MCF 10A (cell line): ENCODE measurements around the gene LRP6. TPM values are rescaled to one million over a fixed set of nuclear protein-coding genes. Genes with fewer than 3 reads are reported as not detected.

ENCODE experiments used
- BruUV-seq: library from RNA; stranded (reverse); fragments of 400-500 nt; replicated peaks from 2 replicates; lab custom pipeline; 2021; lab: Mats Ljungman, UMichigan
- CTCF ChIA-PET: fragments of 300-600 bp; sonication (Branson Sonifier 250); formaldehyde crosslinking; extraction: SDS; loops from one replicate; lab custom pipeline; 2021; ENCODE audit warnings: antibody characterized with exemption, inconsistent platforms; lab: Yijun Ruan, JAX
- POLR2A ChIA-PET: fragments of 300-600, 350-650 bp; sonication (Branson Sonifier 250); formaldehyde crosslinking; extraction: SDS; loops from one replicate; lab custom pipeline; 2020; ENCODE audit warnings: antibody characterized with exemption, inconsistent platforms; lab: Yijun Ruan, JAX
- DNase-seq: peaks from one replicate; pipeline ENCODE4 v3.0.0-alpha.2; 2018; ENCODE audit not compliant: unreplicated experiment
- H3K27ac Mint-ChIP-seq: one replicate; pipeline ENCODE4 v1.8.0; 2022; ENCODE audit warnings: mild to moderate bottlenecking, low read depth, mixed read lengths; ENCODE audit not compliant: unreplicated experiment
- H3K27me3 Mint-ChIP-seq: one replicate; pipeline ENCODE4 v1.8.0; 2022; ENCODE audit warnings: mixed read lengths; ENCODE audit not compliant: insufficient read depth, unreplicated experiment
- H3K36me3 Mint-ChIP-seq: one replicate; pipeline ENCODE4 v1.8.0; 2022; ENCODE audit warnings: mild to moderate bottlenecking, moderate library complexity, mixed read lengths; ENCODE audit not compliant: insufficient read depth, unreplicated experiment
- H3K4me1 Mint-ChIP-seq: one replicate; pipeline ENCODE4 v1.8.0; 2022; ENCODE audit warnings: mixed read lengths; ENCODE audit not compliant: insufficient read depth, unreplicated experiment
- H3K4me3 Mint-ChIP-seq: one replicate; pipeline ENCODE4 v1.8.0; 2022; ENCODE audit warnings: mild to moderate bottlenecking, moderate library complexity, mixed read lengths; ENCODE audit not compliant: unreplicated experiment
- H3K9me3 Mint-ChIP-seq: one replicate; pipeline ENCODE4 v1.8.0; 2022; ENCODE audit warnings: mixed read lengths; ENCODE audit not compliant: unreplicated experiment
- intact Hi-C: fragments of 100-400 bp; cut with micrococcal nuclease; formaldehyde crosslinking; loops from 2 replicates; pipeline ENCODE4 v1.14.1; 2022
- total RNA-seq: library from RNA; stranded (reverse); gene quantifications from 2 replicates; pipeline ENCODE4 v1.2.3, GENCODE V29; 2022
- TF ChIP-seq, protein P1 (sequence below): fragments of 200-600 bp; IDR thresholded peaks from one replicate; pipeline ENCODE4 v1.8.0; 2022; ENCODE audit warnings: antibody characterized with exemption, mild to moderate bottlenecking; ENCODE audit not compliant: unreplicated experiment

LRP6 gene
- total RNA-seq, 1 experiment from 2014 or later = 24.9 TPM

DNA sequence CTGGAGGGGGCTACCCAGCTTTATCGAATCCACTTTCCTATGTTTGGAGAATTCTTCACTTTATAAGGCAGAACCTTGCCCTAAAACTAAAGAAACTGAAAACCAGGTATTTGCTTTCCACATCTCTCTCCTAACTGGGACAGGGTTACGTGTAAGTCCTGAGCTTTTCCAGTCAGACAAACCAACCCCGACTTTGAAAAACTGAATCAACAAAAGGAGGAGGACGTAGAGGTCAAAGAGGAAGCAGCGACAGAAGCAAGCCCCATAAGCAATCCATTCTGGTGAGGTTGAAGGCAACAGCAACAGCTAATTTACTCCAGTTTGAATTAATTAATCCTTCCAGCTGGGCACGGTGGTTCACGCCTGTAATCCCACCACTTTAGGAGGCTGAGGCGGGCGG is 47.2 kb downstream of the LRP6 start:
- ChIA-PET POLR2A (no interaction called here), CTCF (interaction anchor here (0.6 kb wide), 2 partner anchors 50 to 423 kb away, joined by 3 read pairs; no protein-coding TSS in a partner anchor)
- DNase-seq = no peak
- no peaks in the 10 kb centered on the region for H3K9me3 Mint-ChIP-seq
- no peaks in the 10 kb centered on the region for H3K36me3 Mint-ChIP-seq
- no peaks in the 10 kb centered on the region for H3K27me3 Mint-ChIP-seq
- no TSS peak for BruUV-seq
- intact Hi-C loops = no loop called here
- no peak overlapping the region for H3K27ac Mint-ChIP-seq
- TF ChIP-seq, protein P1, sequence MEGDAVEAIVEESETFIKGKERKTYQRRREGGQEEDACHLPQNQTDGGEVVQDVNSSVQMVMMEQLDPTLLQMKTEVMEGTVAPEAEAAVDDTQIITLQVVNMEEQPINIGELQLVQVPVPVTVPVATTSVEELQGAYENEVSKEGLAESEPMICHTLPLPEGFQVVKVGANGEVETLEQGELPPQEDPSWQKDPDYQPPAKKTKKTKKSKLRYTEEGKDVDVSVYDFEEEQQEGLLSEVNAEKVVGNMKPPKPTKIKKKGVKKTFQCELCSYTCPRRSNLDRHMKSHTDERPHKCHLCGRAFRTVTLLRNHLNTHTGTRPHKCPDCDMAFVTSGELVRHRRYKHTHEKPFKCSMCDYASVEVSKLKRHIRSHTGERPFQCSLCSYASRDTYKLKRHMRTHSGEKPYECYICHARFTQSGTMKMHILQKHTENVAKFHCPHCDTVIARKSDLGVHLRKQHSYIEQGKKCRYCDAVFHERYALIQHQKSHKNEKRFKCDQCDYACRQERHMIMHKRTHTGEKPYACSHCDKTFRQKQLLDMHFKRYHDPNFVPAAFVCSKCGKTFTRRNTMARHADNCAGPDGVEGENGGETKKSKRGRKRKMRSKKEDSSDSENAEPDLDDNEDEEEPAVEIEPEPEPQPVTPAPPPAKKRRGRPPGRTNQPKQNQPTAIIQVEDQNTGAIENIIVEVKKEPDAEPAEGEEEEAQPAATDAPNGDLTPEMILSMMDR = no peak
- peaks cover 19% of the 10 kb centered on the region for H3K4me1 Mint-ChIP-seq
- H3K4me3 Mint-ChIP-seq = no peak overlapping the region

DNA sequence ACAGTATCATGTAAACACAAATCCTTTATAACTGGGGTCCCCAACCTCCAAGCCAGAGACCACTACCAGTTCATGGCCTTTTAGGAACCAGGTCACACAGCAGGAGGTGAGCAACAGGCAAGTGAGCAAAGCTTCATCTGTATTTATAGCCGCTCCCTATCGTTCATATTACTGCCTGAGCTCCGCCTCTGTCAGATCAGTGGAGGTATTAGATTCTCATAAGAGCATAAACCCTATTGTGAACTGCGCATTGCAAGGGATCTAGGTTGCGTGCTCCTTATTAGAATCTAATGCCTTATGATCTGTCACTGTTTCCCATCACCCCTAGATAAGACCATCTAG is 49.9 kb downstream of the LRP6 start:
- no TSS peak for BruUV-seq
- H3K9me3 Mint-ChIP-seq = no peaks in the 10 kb centered on the region
- no peak for DNase-seq
- no peaks in the 10 kb centered on the region for H3K36me3 Mint-ChIP-seq
- H3K4me3 Mint-ChIP-seq = no peak overlapping the region
- H3K27me3 Mint-ChIP-seq = no peaks in the 10 kb centered on the region
- CTCF ChIA-PET = interaction anchor here (0.5 kb wide), 1 partner anchor 111 kb away, joined by 3 read pairs; no protein-coding TSS in a partner anchor
- intact Hi-C loops = no loop called here
- TF ChIP-seq, protein P1 = no peak
- no peak overlapping the region for H3K27ac Mint-ChIP-seq
- peaks cover 16% of the 10 kb centered on the region for H3K4me1 Mint-ChIP-seq
- POLR2A ChIA-PET = no interaction called here

DNA sequence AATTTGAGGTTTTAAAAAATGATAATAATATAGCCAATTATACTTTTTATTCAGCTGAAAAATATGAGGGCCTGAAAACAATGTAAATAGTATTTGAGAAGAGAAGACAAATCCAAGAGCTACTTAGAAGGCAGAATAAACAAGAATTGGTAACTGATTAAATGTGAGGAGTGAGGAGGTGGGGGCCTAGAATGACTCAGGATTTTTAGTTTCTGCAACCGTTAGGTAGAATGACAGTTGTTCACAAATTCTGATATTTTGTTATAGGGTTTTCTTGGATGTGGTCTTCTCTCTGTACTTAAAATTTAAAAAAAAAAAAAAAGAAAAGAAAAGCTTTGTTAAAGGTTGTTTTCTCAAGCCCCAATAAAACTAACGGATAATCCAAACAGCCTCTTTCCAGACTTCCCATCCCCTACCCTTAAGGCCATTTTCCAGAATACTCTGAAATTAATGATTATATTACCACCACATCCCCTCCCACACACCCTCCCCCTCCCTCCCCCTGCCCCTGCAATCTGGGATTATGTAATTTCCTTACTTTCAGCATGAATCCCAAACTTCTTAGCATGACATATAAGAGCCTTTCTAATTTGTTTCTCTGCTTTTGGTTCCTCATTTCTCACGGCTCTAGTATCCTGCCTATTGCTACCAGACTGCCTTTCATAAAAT is 50.4 kb downstream of the LRP6 start:
- H3K4me3 Mint-ChIP-seq = no peak overlapping the region
- H3K27me3 Mint-ChIP-seq = no peaks in the 10 kb centered on the region
- TF ChIP-seq, protein P1 = no peak
- CTCF ChIA-PET = interaction anchor here (0.5 kb wide), 1 partner anchor 112 kb away, joined by 3 read pairs; no protein-coding TSS in a partner anchor
- DNase-seq = no peak
- no TSS peak for BruUV-seq
- no peaks in the 10 kb centered on the region for H3K36me3 Mint-ChIP-seq
- peaks cover 15% of the 10 kb centered on the region for H3K4me1 Mint-ChIP-seq
- no peaks in the 10 kb centered on the region for H3K9me3 Mint-ChIP-seq
- peak overlapping the region; percentile 54 for H3K27ac Mint-ChIP-seq
- intact Hi-C loops = no loop called here
- POLR2A ChIA-PET = no interaction called here

DNA sequence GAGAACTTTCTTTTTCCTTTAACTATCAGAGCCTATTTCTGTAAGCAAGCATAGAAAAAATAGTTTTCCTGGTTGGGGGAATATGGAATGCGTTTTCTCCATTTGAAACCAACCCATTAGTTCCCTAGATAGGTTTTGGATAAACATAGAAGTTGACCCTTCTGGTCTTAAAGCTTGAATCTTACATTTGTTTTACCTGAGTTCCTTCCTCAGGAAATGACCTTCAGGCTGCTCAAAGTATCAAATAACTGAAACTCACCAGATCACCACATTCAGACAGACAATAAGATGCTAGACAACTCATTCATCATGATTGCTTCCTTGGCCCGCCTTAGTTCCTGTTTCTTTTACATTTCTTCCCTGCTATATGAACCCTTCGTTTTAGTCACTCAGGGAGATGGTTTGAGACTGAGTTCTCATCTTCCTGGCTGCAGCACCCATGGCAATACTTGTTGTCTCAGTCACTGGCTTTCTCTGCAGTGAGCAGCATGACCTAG is 52.2 kb downstream of the LRP6 start:
- peaks cover 13% of the 10 kb centered on the region for H3K4me1 Mint-ChIP-seq
- CTCF ChIA-PET = no interaction called here

More for the DNA sequence above, 52.2 kb downstream of the LRP6 start:
- Mint-ChIP-seq H3K27me3 (no peaks in the 10 kb centered on the region), H3K27ac (no peak overlapping the region), H3K36me3 (no peaks in the 10 kb centered on the region), H3K9me3 (no peaks in the 10 kb centered on the region), H3K4me3 (no peak overlapping the region)
- DNase-seq = no peak
- BruUV-seq = no TSS peak
- intact Hi-C loops = no loop called here
- POLR2A ChIA-PET = interaction anchor here (1.4 kb wide), 1 partner anchor 43 kb away, joined by 3 read pairs; no protein-coding TSS in a partner anchor
- TF ChIP-seq, protein P1 = no peak
